K562 (cell line): ENCODE data around the gene ITGAE.

ENCODE experiments used
- EGR1 ChIP-seq: fragments of 450-650 bp; conservative IDR thresholded peaks from 2 replicates; pipeline ENCODE4 v1.6.1; 2017; ENCODE audit warnings: mild to moderate bottlenecking
- EZH2 ChIP-seq: IDR thresholded peaks from 2 replicates; pipeline ENCODE4 v1.6.1; 2012; ENCODE audit warnings: low read depth, mild to moderate bottlenecking, inconsistent platforms, low read length, borderline replicate concordance
- GATAD2A ChIP-seq: fragments of 450-650 bp; IDR thresholded peaks from 2 replicates; pipeline ENCODE4 v1.6.1; 2017
- HDGF ChIP-seq: fragments of 450-650 bp; IDR thresholded peaks from 2 replicates; pipeline ENCODE4 v1.6.1; 2016
- SIN3A ChIP-seq, 2 experiments: fragments of 150-350 bp in 1 of 2; IDR thresholded peaks; 2 replicates each; pipeline ENCODE4 v1.6.1; 2011 to 2016; ENCODE audit warnings: borderline replicate concordance in 2 of 2, low read depth in 2 of 2, low read length in 2 of 2, mild to moderate bottlenecking in 2 of 2, moderate library complexity in 2 of 2; ENCODE audit not compliant: control insufficient read depth in 1 of 2
- SP1 ChIP-seq: sonication (generic); formaldehyde crosslinking; IDR thresholded peaks from 2 replicates; pipeline ENCODE4 v1.8.1; 2022; ENCODE audit warnings: mild to moderate bottlenecking, missing genetic modification reagents
- SRSF9 ChIP-seq: fragments of 200-400 bp; formaldehyde crosslinking; IDR thresholded peaks from 2 replicates; pipeline ENCODE4 v1.6.1; 2017; ENCODE audit warnings: low read depth, low read length, borderline replicate concordance
- ZSCAN29 ChIP-seq: fragments of 450-650 bp; IDR thresholded peaks from 2 replicates; pipeline ENCODE4 v1.6.1; 2017
- TF ChIP-seq, protein P1 (sequence below), 3 experiments: IDR thresholded peaks in 2 of 3; conservative IDR thresholded peaks in 1 of 3; 2 replicates each; pipeline ENCODE4 v1.5.1; 2011 to 2012; ENCODE audit warnings: low read length in 3 of 3, mild to moderate bottlenecking in 3 of 3, control low read depth in 2 of 3, improper control_type of control experiment in 1 of 3, inconsistent platforms in 1 of 3, low read depth in 1 of 3, mixed read lengths in 1 of 3, moderate library complexity in 1 of 3; ENCODE audit not compliant: insufficient read depth in 2 of 3
- TF ChIP-seq, protein P2 (sequence below): fragments of 450-650 bp; formaldehyde crosslinking; IDR thresholded peaks from 2 replicates; pipeline ENCODE4 v1.4.0; 2020; ENCODE audit warnings: mild to moderate bottlenecking, mixed read lengths

DNA sequence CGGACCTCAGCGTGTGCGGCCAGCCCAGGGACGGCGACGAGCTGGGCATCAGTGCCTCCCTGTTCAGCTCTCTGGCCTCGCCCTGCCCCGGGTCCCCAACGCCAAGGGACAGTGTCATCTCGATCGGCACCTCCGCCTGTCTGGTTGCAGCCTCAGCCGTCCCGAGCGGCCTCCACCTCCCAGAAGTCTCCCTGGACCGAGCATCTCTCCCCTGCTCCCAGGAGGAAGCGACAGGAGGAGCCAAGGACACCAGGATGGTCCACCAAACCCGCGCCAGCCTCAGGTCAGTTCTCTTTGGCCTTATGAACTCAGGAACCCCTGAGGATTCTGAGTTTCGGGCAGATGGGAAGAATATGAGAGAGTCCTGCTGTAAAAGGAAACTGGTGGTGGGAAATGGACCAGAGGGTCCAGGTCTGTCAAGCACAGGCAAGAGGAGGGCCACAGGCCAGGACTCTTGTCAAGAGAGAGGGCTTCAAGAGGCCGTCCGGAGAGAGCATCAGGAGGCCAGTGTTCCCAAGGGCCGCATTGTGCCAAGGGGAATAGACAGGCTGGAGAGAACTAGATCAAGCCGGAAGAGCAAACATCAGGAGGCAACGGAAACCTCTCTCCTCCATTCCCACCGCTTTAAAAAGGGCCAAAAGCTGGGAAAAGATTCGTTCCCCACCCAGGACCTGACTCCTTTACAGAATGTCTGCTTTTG, 76.5 kb downstream of the ITGAE start:
- TF ChIP-seq GATAD2A: no peak
- no peak for TF ChIP-seq EZH2
- TF ChIP-seq, protein P1, sequence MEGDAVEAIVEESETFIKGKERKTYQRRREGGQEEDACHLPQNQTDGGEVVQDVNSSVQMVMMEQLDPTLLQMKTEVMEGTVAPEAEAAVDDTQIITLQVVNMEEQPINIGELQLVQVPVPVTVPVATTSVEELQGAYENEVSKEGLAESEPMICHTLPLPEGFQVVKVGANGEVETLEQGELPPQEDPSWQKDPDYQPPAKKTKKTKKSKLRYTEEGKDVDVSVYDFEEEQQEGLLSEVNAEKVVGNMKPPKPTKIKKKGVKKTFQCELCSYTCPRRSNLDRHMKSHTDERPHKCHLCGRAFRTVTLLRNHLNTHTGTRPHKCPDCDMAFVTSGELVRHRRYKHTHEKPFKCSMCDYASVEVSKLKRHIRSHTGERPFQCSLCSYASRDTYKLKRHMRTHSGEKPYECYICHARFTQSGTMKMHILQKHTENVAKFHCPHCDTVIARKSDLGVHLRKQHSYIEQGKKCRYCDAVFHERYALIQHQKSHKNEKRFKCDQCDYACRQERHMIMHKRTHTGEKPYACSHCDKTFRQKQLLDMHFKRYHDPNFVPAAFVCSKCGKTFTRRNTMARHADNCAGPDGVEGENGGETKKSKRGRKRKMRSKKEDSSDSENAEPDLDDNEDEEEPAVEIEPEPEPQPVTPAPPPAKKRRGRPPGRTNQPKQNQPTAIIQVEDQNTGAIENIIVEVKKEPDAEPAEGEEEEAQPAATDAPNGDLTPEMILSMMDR (IDR thresholded peaks at IDR 0.05 in 2 of 3, conservative IDR thresholded peaks at IDR 0.05 in 1 of 3; ENCODE audit: insufficient read depth in 2 of 3, low read depth in 1 of 3, low read length in 3 of 3): no peak
- TF ChIP-seq ZSCAN29: no peak
- TF ChIP-seq HDGF: no peak
- no peak for TF ChIP-seq SIN3A (IDR thresholded peaks at IDR 0.05; ENCODE audit: borderline replicate concordance in 2 of 2, control insufficient read depth in 1 of 2, low read depth in 2 of 2, low read length in 2 of 2)
- TF ChIP-seq, protein P2, sequence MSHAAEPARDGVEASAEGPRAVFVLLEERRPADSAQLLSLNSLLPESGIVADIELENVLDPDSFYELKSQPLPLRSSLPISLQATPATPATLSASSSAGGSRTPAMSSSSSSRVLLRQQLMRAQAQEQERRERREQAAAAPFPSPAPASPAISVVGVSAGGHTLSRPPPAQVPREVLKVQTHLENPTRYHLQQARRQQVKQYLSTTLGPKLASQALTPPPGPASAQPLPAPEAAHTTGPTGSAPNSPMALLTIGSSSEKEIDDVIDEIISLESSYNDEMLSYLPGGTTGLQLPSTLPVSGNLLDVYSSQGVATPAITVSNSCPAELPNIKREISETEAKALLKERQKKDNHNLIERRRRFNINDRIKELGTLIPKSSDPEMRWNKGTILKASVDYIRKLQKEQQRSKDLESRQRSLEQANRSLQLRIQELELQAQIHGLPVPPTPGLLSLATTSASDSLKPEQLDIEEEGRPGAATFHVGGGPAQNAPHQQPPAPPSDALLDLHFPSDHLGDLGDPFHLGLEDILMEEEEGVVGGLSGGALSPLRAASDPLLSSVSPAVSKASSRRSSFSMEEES (CRISPR knock-in tag): no peak
- TF ChIP-seq EGR1: no peak
- TF ChIP-seq SP1 (CRISPR knock-in tag): no peak
- TF ChIP-seq SRSF9: no peak
